ENCODE data around the gene TMEM39A.

Gene TMEM39A, protein sequence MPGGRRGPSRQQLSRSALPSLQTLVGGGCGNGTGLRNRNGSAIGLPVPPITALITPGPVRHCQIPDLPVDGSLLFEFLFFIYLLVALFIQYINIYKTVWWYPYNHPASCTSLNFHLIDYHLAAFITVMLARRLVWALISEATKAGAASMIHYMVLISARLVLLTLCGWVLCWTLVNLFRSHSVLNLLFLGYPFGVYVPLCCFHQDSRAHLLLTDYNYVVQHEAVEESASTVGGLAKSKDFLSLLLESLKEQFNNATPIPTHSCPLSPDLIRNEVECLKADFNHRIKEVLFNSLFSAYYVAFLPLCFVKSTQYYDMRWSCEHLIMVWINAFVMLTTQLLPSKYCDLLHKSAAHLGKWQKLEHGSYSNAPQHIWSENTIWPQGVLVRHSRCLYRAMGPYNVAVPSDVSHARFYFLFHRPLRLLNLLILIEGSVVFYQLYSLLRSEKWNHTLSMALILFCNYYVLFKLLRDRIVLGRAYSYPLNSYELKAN

DNA sequence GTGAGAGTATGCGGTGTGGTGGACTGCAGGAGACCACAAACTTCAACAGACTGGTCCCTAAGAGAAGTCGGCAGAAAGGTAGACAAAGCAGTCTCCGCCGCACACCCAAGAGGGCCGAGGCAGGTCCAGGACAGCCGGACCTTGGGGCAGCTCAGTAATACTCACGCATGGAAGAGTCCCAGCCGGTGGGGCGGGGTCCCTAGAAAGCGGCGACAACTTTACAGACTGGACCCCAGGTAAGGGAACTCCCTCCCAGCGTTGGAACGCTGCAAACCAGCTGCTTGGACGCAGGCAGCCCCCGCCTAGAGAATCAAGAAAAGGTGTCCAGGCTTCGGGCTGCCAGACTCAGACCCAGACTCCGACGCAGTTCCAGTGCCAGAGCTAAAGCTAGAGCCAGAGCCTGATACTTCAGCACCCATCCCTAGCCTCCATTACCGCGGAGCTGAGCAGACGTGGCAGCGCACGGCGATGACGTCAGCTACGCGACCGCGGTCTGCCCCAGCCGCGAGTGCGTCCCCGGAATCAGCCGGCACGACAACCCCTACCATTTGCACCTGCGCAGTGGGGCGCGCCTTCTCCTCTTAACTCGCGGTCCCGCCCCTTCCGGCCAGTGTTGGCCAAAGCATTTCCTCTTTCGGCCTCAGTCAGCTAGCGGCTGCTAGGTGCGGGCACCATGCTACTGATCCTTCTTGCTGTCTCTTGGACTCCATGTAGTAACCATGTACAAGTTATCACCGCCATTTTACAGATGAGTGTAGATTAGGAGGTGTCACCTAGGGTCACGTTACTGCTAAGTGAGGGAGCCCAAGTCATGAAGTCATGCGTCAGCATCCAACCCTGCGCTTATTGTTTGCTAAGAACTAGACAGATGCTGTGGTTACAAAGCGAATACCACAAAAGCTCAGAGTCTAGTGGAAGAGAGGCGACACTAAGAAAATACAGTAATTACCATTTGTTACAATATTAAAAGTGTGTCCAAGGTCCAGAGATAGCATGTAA lies at the start of gene TMEM39A:
TSS of gene TMEM39A (minus strand) at position 445 of the 999 bp plus-strand sequence. CDS start 1,541 bp downstream, outside the sequence.
- Mint-ChIP-seq H3K36me3 (ENCODE audit: low read depth) (peaks cover 30% of the 10 kb centered on the region), H3K27ac (peak within 1 kb of the TSS; percentile 98), H3K27me3 (ENCODE audit: low read depth) (no peaks in the 10 kb centered on the region), H3K4me3 (peak within 1 kb of the TSS; percentile 99), H3K9me3 (peaks cover 5% of the 10 kb centered on the region), H3K4me1 (ENCODE audit: low read depth) (peaks cover 31% of the 10 kb centered on the region)
- DNase-seq (ENCODE audit: low spot score) = peak; percentile 99

DNA sequence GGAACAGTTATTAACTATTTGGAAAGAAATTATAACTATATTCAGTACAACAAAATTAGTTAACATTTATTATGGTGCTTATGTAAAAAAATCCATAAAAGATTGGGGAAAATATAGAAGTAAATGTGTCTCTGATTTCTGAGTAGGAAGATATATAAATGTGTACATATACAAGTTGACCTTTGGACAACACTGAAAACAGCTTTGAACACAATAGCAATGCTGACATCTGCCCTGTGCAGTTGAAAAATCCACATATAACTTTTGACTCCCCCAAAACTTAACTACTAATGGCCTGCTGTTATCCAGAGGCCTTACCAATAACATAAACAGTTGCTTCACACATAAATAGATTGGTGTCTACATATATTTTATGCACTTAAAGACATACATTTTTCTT lies 47.3 kb upstream of the TMEM39A start:
- peaks cover 50% of the 10 kb centered on the region for H3K36me3 Mint-ChIP-seq (ENCODE audit: low read depth)
- DNase-seq (ENCODE audit: low spot score) = no peak
- H3K27ac Mint-ChIP-seq = no peak overlapping the region
- no peak overlapping the region for H3K4me3 Mint-ChIP-seq
- no peaks in the 10 kb centered on the region for H3K9me3 Mint-ChIP-seq
- H3K27me3 Mint-ChIP-seq (ENCODE audit: low read depth) = no peaks in the 10 kb centered on the region
- H3K4me1 Mint-ChIP-seq (ENCODE audit: low read depth) = peaks cover 34% of the 10 kb centered on the region

DNA sequence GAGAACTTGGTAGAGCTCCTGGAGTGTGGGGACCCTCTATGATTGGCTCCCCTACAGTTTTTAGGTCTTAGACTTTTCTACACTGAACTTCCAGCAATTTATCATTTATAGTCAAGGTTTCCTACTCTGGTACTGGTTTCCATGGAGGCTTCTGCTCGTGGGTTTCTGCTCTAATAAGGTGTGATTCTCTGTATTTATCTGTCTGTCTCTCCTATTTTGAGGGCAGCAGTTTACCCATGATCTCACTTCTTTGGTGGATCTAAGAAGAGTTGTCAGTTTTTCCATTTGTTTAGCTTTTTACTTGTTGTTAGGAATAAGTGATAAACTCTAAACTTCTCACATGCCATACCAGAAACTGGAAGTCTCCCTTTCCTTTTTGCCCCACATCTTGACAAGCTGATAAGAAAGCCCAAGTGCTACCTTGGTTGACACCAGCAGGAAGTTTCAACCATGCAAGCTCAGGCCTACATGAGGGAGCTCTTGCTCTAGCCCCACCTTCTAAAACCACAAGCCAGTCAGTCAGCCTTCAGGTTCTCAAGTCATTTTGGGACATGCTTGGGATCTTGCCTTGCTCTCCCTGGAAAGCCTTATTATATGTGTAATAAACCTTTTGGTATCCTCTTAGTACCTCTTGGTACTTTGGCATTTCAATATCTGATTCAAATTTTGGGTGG lies 44.9 kb upstream of the TMEM39A start:
- Mint-ChIP-seq H3K4me3 (peak overlapping the region; percentile 42), H3K27me3 (ENCODE audit: low read depth) (no peaks in the 10 kb centered on the region), H3K4me1 (ENCODE audit: low read depth) (peaks cover 36% of the 10 kb centered on the region), H3K9me3 (no peaks in the 10 kb centered on the region), H3K36me3 (ENCODE audit: low read depth) (peaks cover 50% of the 10 kb centered on the region), H3K27ac (peak overlapping the region; percentile 77)
- peak; percentile 57 for DNase-seq (ENCODE audit: low spot score)

DNA sequence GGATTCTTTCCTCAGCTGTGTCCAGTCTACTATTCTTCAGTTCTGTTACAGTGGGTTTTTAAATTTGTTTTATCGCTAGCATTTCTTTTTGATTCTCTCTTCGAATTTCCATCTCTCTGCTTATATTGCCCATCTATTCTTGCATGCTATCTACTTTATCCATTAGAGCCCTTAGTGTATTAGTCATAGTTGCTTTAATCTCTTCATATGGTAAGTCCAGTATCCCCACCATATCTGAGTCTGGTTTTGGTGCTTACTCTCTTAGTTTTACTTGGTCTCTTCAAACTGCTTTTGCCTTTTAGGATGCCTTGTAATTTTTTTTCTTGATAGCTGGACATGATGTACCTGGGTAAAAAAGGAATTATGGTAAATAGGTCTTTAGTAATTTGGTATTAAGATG lies 44.0 kb upstream of the TMEM39A start:
- DNase-seq (ENCODE audit: low spot score) = no peak
- peak overlapping the region; percentile 64 for H3K27ac Mint-ChIP-seq
- H3K27me3 Mint-ChIP-seq (ENCODE audit: low read depth) = no peaks in the 10 kb centered on the region
- no peaks in the 10 kb centered on the region for H3K9me3 Mint-ChIP-seq
- H3K4me1 Mint-ChIP-seq (ENCODE audit: low read depth) = peaks cover 33% of the 10 kb centered on the region
- peaks cover 49% of the 10 kb centered on the region for H3K36me3 Mint-ChIP-seq (ENCODE audit: low read depth)
- H3K4me3 Mint-ChIP-seq = peak overlapping the region; percentile 83

DNA sequence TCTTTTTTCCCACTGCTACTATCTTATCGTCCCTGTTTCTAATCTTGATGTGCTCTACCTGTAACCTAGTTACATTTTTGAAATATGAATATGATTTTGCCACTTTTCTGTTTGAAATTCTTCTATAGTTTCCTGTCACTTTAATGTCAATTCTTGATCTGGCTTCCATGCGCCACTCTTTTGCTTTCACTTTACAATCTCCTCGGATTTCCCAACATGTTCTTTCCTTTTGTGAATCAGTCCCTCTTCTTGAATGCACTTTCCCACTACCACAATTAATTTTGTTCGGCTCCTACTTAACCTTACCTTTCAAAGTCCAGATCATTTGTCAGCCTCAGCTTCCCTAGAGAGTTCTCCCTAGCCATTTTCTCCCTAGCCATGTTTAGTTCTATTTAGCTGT lies 43.2 kb upstream of the TMEM39A start:
- Mint-ChIP-seq H3K27me3 (ENCODE audit: low read depth) (no peaks in the 10 kb centered on the region), H3K9me3 (no peaks in the 10 kb centered on the region), H3K4me1 (ENCODE audit: low read depth) (peaks cover 33% of the 10 kb centered on the region), H3K4me3 (peak overlapping the region; percentile 83), H3K36me3 (ENCODE audit: low read depth) (peaks cover 49% of the 10 kb centered on the region), H3K27ac (peak overlapping the region; percentile 81)
- no peak for DNase-seq (ENCODE audit: low spot score)

DNA sequence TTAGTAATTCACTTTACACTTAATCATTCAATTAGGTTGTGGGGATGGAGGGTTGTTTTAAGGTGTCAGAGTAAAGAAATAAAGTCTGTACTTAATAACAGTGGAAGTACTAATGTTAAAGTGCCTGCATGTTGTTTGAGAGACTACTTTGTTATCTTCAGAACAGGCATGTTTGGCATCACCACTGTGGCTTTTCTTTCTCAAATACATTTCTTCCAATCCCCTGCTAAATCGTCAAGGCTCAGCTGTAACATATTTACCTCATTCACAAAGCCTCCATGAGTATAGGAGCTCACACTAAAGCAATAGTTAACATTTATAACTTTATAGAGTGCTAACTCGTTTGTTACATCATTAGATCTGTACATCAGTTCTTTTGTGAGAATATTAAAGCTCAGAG lies 37.5 kb upstream of the TMEM39A start:
- no peaks in the 10 kb centered on the region for H3K27me3 Mint-ChIP-seq (ENCODE audit: low read depth)
- no peaks in the 10 kb centered on the region for H3K9me3 Mint-ChIP-seq
- no peak overlapping the region for H3K4me3 Mint-ChIP-seq
- peaks cover 23% of the 10 kb centered on the region for H3K36me3 Mint-ChIP-seq (ENCODE audit: low read depth)
- DNase-seq (ENCODE audit: low spot score) = no peak
- peaks cover 32% of the 10 kb centered on the region for H3K4me1 Mint-ChIP-seq (ENCODE audit: low read depth)
- H3K27ac Mint-ChIP-seq = peak overlapping the region; percentile 12

DNA sequence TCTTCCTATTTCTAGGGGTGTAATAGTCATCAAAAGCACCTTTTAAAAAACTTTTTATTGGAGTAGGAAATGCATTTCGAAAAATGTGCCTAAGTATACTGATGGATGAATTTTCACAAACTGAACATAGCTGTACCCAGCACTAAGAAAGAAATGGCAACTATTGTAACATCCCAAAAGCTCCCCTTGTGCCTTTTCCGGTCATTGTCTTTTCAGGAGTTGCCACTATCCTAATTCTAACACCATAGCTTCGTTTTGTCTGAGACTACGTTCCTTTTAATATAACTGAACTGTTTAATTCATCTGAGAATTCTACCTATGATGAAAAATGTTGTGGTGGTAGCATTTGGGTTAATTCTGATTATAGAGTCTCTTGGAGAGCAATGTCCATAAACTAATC lies 36.9 kb upstream of the TMEM39A start:
- no peak for DNase-seq (ENCODE audit: low spot score)
- H3K4me1 Mint-ChIP-seq (ENCODE audit: low read depth) = peaks cover 29% of the 10 kb centered on the region
- peaks cover 19% of the 10 kb centered on the region for H3K36me3 Mint-ChIP-seq (ENCODE audit: low read depth)
- no peaks in the 10 kb centered on the region for H3K9me3 Mint-ChIP-seq
- peak overlapping the region; percentile 25 for H3K4me3 Mint-ChIP-seq
- no peaks in the 10 kb centered on the region for H3K27me3 Mint-ChIP-seq (ENCODE audit: low read depth)
- no peak overlapping the region for H3K27ac Mint-ChIP-seq

DNA sequence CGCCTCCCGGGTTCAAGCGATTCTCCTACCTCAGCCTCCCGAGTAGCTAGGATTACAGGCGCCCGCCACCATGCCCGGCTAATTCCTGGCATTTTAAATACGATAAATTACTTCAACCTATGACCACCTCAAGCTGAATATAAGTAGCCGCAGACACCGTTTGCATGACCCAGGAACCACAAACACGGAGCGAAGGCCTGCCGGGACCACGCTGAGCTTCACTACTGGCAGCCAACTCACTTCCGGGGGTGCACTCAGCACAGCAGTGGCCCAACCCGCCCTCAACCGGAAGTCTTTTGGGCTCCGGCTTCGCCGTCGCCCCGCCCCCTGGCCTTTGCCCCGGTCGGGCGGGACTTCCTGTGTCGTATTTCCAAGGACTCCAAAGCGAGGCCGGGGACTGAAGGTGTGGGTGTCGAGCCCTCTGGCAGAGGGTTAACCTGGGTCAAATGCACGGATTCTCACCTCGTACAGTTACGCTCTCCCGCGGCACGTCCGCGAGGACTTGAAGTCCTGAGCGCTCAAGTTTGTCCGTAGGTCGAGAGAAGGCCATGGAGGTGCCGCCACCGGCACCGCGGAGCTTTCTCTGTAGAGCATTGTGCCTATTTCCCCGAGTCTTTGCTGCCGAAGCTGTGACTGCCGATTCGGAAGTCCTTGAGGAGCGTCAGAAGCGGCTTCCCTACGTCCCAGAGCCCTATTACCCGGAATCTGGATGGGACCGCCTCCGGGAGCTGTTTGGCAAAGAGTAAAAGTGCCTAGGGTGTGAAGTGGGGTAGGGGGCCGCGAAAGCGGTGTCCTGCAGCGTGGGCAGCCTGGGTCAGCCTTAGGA lies 35.0 kb upstream of the TMEM39A start, which contains the start of gene TIMMDC1:
TSS of gene TIMMDC1 (plus strand) at position 362 of the 826 bp plus-strand sequence. CDS start at position 549, 187 bp downstream.
- no peaks in the 10 kb centered on the region for H3K27me3 Mint-ChIP-seq (ENCODE audit: low read depth)
- H3K36me3 Mint-ChIP-seq (ENCODE audit: low read depth) = peaks cover 10% of the 10 kb centered on the region
- H3K9me3 Mint-ChIP-seq = no peaks in the 10 kb centered on the region
- peak; percentile 97 for DNase-seq (ENCODE audit: low spot score)
- peak within 1 kb of the TSS; percentile 97 for H3K27ac Mint-ChIP-seq
- H3K4me3 Mint-ChIP-seq = peak within 1 kb of the TSS; percentile 99
- H3K4me1 Mint-ChIP-seq (ENCODE audit: low read depth) = peaks cover 28% of the 10 kb centered on the region

DNA sequence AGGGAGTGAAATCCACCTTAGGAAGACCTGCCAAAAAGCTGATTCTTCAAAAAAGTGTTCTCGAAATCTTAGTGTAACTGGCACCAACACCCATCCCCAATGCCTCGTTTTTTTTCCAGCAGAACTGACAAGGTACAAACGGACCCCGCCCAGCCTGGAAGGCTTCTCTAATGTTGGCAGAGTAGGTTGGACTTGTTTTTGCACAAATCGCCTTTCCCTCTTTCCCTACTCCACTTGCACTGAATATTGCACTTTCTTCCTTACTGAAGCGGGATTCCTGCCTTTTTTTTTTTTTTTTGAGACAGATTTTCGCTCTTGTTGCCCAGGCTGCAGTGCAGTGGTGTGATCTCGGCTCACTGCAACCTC lies 34.4 kb upstream of the TMEM39A start:
- Mint-ChIP-seq H3K27ac (peak overlapping the region; percentile 97), H3K4me3 (peak overlapping the region; percentile 99), H3K27me3 (ENCODE audit: low read depth) (no peaks in the 10 kb centered on the region)

DNA sequence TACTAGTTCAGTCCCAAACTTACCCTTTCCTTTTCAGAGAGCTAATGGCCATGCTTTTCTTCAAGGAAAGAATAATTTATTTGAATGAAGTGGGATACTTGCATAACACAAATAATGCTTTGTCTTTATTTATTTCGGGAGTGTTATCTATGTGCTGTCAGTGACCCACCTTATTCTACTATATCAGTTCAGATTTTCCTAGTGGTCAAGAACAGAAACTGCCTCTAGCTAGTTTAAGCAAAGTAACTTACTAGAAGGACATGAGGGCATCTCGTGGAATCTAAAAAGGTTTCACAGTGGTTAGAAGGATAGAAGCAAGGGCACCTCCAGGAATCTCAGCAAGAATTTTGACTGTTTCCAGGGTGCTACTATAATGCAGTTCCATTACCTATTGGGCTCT lies 31.2 kb upstream of the TMEM39A start:
- Mint-ChIP-seq H3K27ac (no peak overlapping the region), H3K27me3 (ENCODE audit: low read depth) (no peaks in the 10 kb centered on the region), H3K4me3 (no peak overlapping the region), H3K36me3 (ENCODE audit: low read depth) (peaks cover 23% of the 10 kb centered on the region), H3K4me1 (ENCODE audit: low read depth) (peaks cover 11% of the 10 kb centered on the region), H3K9me3 (no peaks in the 10 kb centered on the region)
- DNase-seq (ENCODE audit: low spot score) = no peak

More for the DNA sequence above, 34.4 kb upstream of the TMEM39A start:
- H3K4me1 Mint-ChIP-seq (ENCODE audit: low read depth) = peaks cover 28% of the 10 kb centered on the region
- H3K36me3 Mint-ChIP-seq (ENCODE audit: low read depth) = peaks cover 12% of the 10 kb centered on the region
- DNase-seq (ENCODE audit: low spot score) = no peak
- H3K9me3 Mint-ChIP-seq = no peaks in the 10 kb centered on the region

DNA sequence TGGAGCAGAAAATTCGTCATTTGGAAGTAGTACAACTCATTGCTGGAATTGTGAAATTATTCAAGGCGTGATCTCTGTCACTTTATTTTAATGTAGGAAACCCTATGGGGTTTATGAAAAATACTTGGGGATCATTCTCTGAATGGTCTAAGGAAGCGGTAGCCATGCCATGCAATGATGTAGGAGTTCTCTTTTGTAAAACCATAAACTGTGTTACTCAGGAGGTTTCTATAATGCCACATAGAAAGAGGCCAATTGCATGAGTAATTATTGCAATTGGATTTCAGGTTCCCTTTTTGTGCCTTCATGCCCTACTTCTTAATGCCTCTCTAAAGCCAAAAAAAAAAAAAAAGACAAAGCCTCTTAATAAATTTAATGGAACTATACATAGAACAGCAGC lies 29.4 kb upstream of the TMEM39A start:
- no peaks in the 10 kb centered on the region for H3K9me3 Mint-ChIP-seq
- no peak overlapping the region for H3K4me3 Mint-ChIP-seq
- DNase-seq (ENCODE audit: low spot score) = no peak
- peaks cover 9% of the 10 kb centered on the region for H3K4me1 Mint-ChIP-seq (ENCODE audit: low read depth)
- no peak overlapping the region for H3K27ac Mint-ChIP-seq
- H3K27me3 Mint-ChIP-seq (ENCODE audit: low read depth) = no peaks in the 10 kb centered on the region
- H3K36me3 Mint-ChIP-seq (ENCODE audit: low read depth) = peaks cover 23% of the 10 kb centered on the region

DNA sequence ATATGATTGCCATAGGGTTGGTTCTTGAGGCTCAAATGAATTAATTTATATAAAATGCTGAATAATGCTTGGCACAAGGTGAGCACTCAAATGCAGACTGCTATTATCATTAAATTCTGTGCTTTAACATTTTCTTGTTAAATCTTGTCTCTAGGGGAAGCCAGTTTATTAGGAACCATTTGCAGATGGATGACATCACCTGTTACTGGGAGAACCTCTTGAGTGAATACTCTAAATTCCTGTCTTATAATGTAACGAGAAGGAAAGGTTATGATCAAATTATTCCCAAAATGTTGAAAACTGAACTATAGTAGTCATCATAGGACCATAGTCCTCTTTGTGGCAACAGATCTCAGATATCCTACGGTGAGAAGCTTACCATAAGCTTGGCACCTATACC lies 28.7 kb upstream of the TMEM39A start:
- DNase-seq (ENCODE audit: low spot score) = no peak
- no peak overlapping the region for H3K4me3 Mint-ChIP-seq
- peaks cover 4% of the 10 kb centered on the region for H3K4me1 Mint-ChIP-seq (ENCODE audit: low read depth)
- peaks cover 24% of the 10 kb centered on the region for H3K36me3 Mint-ChIP-seq (ENCODE audit: low read depth)
- H3K27me3 Mint-ChIP-seq (ENCODE audit: low read depth) = no peaks in the 10 kb centered on the region
- no peaks in the 10 kb centered on the region for H3K9me3 Mint-ChIP-seq
- no peak overlapping the region for H3K27ac Mint-ChIP-seq

DNA sequence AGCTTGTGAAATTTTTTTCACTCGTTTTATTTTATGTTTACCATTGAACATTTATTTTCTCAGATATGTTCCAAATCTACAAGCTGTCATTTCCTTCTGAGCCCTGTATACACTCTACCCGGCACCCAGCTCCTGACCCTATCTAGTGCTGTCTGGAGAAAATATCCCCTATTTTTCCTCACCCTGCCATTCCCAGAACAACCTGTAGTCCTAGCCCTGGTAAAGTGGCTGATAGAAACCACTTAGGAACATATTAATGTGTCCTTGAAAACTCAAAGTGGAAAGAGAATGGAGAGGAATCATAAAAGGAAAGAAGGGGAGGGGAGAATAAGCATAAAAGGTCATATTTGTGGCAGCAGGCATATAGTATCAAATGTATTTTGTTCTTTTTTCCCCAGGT lies 26.7 kb upstream of the TMEM39A start:
- Mint-ChIP-seq H3K4me1 (ENCODE audit: low read depth) (no peaks in the 10 kb centered on the region), H3K36me3 (ENCODE audit: low read depth) (peaks cover 38% of the 10 kb centered on the region)

More for the DNA sequence above, 26.7 kb upstream of the TMEM39A start:
- no peak for DNase-seq (ENCODE audit: low spot score)
- H3K27ac Mint-ChIP-seq = no peak overlapping the region
- no peak overlapping the region for H3K4me3 Mint-ChIP-seq
- H3K9me3 Mint-ChIP-seq = no peaks in the 10 kb centered on the region
- no peaks in the 10 kb centered on the region for H3K27me3 Mint-ChIP-seq (ENCODE audit: low read depth)
